MCF 10A (cell line): ENCODE results near the gene PIGH. TPM values are rescaled to one million over a fixed set of nuclear protein-coding genes. Genes with fewer than 3 reads are reported as not detected.

ENCODE experiments used
- BruUV-seq: library from RNA; stranded (reverse); fragments of 400-500 nt; replicated peaks from 2 replicates; lab custom pipeline; 2021; lab: Mats Ljungman, UMichigan
- CTCF ChIA-PET: fragments of 300-600 bp; sonication (Branson Sonifier 250); formaldehyde crosslinking; extraction: SDS; loops from one replicate; lab custom pipeline; 2021; ENCODE audit warnings: antibody characterized with exemption, inconsistent platforms; lab: Yijun Ruan, JAX
- POLR2A ChIA-PET: fragments of 300-600, 350-650 bp; sonication (Branson Sonifier 250); formaldehyde crosslinking; extraction: SDS; loops from one replicate; lab custom pipeline; 2020; ENCODE audit warnings: antibody characterized with exemption, inconsistent platforms; lab: Yijun Ruan, JAX
- DNase-seq: peaks from one replicate; pipeline ENCODE4 v3.0.0-alpha.2; 2018; ENCODE audit not compliant: unreplicated experiment
- H3K27ac Mint-ChIP-seq: one replicate; pipeline ENCODE4 v1.8.0; 2022; ENCODE audit warnings: mild to moderate bottlenecking, low read depth, mixed read lengths; ENCODE audit not compliant: unreplicated experiment
- H3K27me3 Mint-ChIP-seq: one replicate; pipeline ENCODE4 v1.8.0; 2022; ENCODE audit warnings: mixed read lengths; ENCODE audit not compliant: insufficient read depth, unreplicated experiment
- H3K36me3 Mint-ChIP-seq: one replicate; pipeline ENCODE4 v1.8.0; 2022; ENCODE audit warnings: mild to moderate bottlenecking, moderate library complexity, mixed read lengths; ENCODE audit not compliant: insufficient read depth, unreplicated experiment
- H3K4me1 Mint-ChIP-seq: one replicate; pipeline ENCODE4 v1.8.0; 2022; ENCODE audit warnings: mixed read lengths; ENCODE audit not compliant: insufficient read depth, unreplicated experiment
- H3K4me3 Mint-ChIP-seq: one replicate; pipeline ENCODE4 v1.8.0; 2022; ENCODE audit warnings: mild to moderate bottlenecking, moderate library complexity, mixed read lengths; ENCODE audit not compliant: unreplicated experiment
- H3K9me3 Mint-ChIP-seq: one replicate; pipeline ENCODE4 v1.8.0; 2022; ENCODE audit warnings: mixed read lengths; ENCODE audit not compliant: unreplicated experiment
- intact Hi-C: fragments of 100-400 bp; cut with micrococcal nuclease; formaldehyde crosslinking; loops from 2 replicates; pipeline ENCODE4 v1.14.1; 2022
- total RNA-seq: library from RNA; stranded (reverse); gene quantifications from 2 replicates; pipeline ENCODE4 v1.2.3, GENCODE V29; 2022
- TF ChIP-seq, protein P1 (sequence below): fragments of 200-600 bp; IDR thresholded peaks from one replicate; pipeline ENCODE4 v1.8.0; 2022; ENCODE audit warnings: antibody characterized with exemption, mild to moderate bottlenecking; ENCODE audit not compliant: unreplicated experiment

PIGH gene
- total RNA-seq, 1 experiment from 2014 or later = 18.9 TPM

GRCh38 chr14:67574156-67574555, 25.9 kb downstream of the PIGH start:
- Mint-ChIP-seq H3K27me3 (no peaks in the 10 kb centered on the region), H3K36me3 (no peaks in the 10 kb centered on the region), H3K4me1 (peaks cover 5% of the 10 kb centered on the region), H3K9me3 (no peaks in the 10 kb centered on the region), H3K4me3 (no peak overlapping the region), H3K27ac (no peak overlapping the region)
- no peak for DNase-seq
- no TSS peak for BruUV-seq
- intact Hi-C loops = loop anchor here (5.0 kb wide), 1 partner anchor 127 kb away; no protein-coding TSS in a partner anchor
- TF ChIP-seq, protein P1, sequence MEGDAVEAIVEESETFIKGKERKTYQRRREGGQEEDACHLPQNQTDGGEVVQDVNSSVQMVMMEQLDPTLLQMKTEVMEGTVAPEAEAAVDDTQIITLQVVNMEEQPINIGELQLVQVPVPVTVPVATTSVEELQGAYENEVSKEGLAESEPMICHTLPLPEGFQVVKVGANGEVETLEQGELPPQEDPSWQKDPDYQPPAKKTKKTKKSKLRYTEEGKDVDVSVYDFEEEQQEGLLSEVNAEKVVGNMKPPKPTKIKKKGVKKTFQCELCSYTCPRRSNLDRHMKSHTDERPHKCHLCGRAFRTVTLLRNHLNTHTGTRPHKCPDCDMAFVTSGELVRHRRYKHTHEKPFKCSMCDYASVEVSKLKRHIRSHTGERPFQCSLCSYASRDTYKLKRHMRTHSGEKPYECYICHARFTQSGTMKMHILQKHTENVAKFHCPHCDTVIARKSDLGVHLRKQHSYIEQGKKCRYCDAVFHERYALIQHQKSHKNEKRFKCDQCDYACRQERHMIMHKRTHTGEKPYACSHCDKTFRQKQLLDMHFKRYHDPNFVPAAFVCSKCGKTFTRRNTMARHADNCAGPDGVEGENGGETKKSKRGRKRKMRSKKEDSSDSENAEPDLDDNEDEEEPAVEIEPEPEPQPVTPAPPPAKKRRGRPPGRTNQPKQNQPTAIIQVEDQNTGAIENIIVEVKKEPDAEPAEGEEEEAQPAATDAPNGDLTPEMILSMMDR = no peak
- ChIA-PET CTCF (interaction anchor here (0.7 to 12.0 kb wide), 5 partner anchors 46 to 146 kb away, joined by 3 to 221 read pairs (median 6); no protein-coding TSS in a partner anchor), POLR2A (no interaction called here)

GRCh38 chr14:67573228-67574010, 26.6 kb downstream of the PIGH start:
- intact Hi-C loops = loop anchor here (5.0 kb wide), 1 partner anchor 126 kb away; no protein-coding TSS in a partner anchor
- DNase-seq = no peak
- BruUV-seq = no TSS peak

DNA sequence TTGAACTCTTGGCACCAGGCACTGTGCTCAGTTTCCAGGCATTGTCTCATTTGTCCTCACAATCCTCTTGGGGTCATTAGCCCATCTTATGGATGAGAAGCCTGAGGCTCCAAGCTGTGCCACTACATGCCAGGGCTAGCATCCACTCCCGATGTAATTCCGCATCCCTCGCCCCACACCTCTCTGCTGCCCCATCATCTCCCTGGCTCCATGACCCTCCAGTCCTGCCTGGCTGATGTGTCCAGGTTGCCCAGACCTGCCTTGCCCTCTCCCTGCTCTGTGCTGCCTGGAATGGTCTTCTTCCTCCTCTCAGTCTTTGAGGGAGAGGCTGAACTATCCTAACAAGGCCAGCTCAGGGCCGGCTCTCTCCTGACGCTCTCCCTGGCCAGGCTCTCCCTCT, 27.5 kb downstream of the PIGH start:
- peak overlapping the region; percentile 7 for H3K27ac Mint-ChIP-seq
- TF ChIP-seq, protein P1 = no peak
- H3K27me3 Mint-ChIP-seq = no peaks in the 10 kb centered on the region
- peaks cover 7% of the 10 kb centered on the region for H3K4me1 Mint-ChIP-seq
- no peaks in the 10 kb centered on the region for H3K36me3 Mint-ChIP-seq
- intact Hi-C loops = loop anchor here (5.0 kb wide), 1 partner anchor 125 kb away; no protein-coding TSS in a partner anchor
- DNase-seq = no peak
- POLR2A ChIA-PET = interaction anchor here (1.4 kb wide), 1 partner anchor 46 kb away, joined by 6 read pairs; no protein-coding TSS in a partner anchor
- H3K9me3 Mint-ChIP-seq = no peaks in the 10 kb centered on the region
- CTCF ChIA-PET = interaction anchor here (0.6 to 12.0 kb wide), 14 partner anchors 10 to 158 kb away, joined by 3 to 221 read pairs (median 8); no protein-coding TSS in a partner anchor
- no peak overlapping the region for H3K4me3 Mint-ChIP-seq
- no TSS peak for BruUV-seq

More at GRCh38 chr14:67573228-67574010, 26.6 kb downstream of the PIGH start:
- H3K27me3 Mint-ChIP-seq = no peaks in the 10 kb centered on the region
- TF ChIP-seq, protein P1 = no peak
- H3K27ac Mint-ChIP-seq = peak overlapping the region; percentile 7
- H3K9me3 Mint-ChIP-seq = no peaks in the 10 kb centered on the region
- no peaks in the 10 kb centered on the region for H3K36me3 Mint-ChIP-seq
- no peak overlapping the region for H3K4me3 Mint-ChIP-seq
- ChIA-PET CTCF (interaction anchor here (0.7 to 12.0 kb wide), 5 partner anchors 18 to 145 kb away, joined by 3 to 221 read pairs (median 19); no protein-coding TSS in a partner anchor), POLR2A (interaction anchor here (1.4 kb wide), 1 partner anchor 46 kb away, joined by 6 read pairs; no protein-coding TSS in a partner anchor)
- peaks cover 5% of the 10 kb centered on the region for H3K4me1 Mint-ChIP-seq

- BruUV-seq = no TSS peak
- Mint-ChIP-seq H3K4me1 (peaks cover 12% of the 10 kb centered on the region), H3K27ac (no peak overlapping the region), H3K9me3 (no peaks in the 10 kb centered on the region), H3K27me3 (no peaks in the 10 kb centered on the region), H3K36me3 (no peaks in the 10 kb centered on the region), H3K4me3 (no peak overlapping the region)
- DNase-seq = no peak
- intact Hi-C loops = loop anchor here (1.0 to 5.0 kb wide), 3 partner anchors 46 to 145 kb away; no protein-coding TSS in a partner anchor
- POLR2A ChIA-PET = interaction anchor here (1.4 to 1.7 kb wide), 2 partner anchors 45 to 145 kb away, joined by 6 to 10 read pairs; no protein-coding TSS in a partner anchor
- TF ChIP-seq, protein P1 = no peak
- CTCF ChIA-PET = interaction anchor here (0.6 to 12.0 kb wide), 37 partner anchors 10 to 1759 kb away, joined by 3 to 221 read pairs (median 5); partner anchors contain the start of gene PIGH
These were observed 28.1 kb downstream of the PIGH start for GRCh38 chr14:67571991-67572323.
